Stimulated activated CD8-positive, alpha-beta memory T cell treated with anti-CD3 and anti-CD28 coated beads, Interleukin-12 subunit alpha, Interleukin-12 subunit beta, amount 100 ng/mL, for 24 hours (primary cell): Measurements from ENCODE around the gene ENOSF1.

Source experiments
- DNase-seq: peaks from one replicate; pipeline ENCODE4 v3.0.0-alpha.2; 2020; ENCODE audit errors: extremely low read depth

ENOSF1 gene

DNA sequence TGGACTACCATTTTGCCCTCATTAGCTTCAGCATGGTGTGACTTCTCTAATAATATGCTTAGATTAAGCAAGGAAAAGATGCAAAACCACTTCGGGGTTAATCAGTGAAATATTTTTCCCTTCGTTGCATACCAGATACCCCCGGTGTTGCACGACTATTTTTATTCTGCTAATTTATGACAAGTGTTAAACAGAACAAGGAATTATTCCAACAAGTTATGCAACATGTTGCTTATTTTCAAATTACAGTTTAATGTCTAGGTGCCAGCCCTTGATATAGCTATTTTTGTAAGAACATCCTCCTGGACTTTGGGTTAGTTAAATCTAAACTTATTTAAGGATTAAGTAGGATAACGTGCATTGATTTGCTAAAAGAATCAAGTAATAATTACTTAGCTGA lies 38.7 kb downstream of the ENOSF1 start:
- no peak for DNase-seq

DNA sequence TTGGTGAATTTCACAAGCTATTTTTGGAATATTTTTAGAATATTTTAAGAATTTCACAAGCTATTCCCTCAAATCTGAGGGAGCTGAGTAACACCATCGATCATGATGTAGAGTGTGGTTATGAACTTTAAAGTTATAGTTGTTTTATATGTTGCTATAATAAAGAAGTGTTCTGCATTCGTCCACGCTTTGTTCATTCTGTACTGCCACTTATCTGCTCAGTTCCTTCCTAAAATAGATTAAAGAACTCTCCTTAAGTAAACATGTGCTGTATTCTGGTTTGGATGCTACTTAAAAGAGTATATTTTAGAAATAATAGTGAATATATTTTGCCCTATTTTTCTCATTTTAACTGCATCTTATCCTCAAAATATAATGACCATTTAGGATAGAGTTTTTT lies 39.1 kb downstream of the ENOSF1 start:
- no peak for DNase-seq

DNA sequence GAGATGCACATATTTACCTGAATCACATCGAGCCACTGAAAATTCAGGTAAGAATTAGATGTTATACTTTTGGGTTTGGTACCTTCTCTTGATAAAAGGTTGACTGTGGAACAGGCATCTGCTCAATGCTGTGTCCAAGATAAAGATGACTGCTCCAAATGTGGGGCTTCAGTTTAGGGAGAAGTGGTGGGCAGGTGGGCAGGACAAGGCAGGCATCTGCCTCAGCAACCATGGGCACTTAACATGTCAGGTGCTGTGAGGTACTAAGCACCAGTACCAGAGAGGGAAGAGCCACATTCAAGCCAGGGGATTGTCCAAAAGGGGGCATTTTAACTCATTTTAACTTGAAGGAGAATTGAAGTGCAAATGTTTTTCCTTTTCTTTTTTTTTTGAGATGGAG lies 41.0 kb downstream of the ENOSF1 start:
- DNase-seq: no peak

DNA sequence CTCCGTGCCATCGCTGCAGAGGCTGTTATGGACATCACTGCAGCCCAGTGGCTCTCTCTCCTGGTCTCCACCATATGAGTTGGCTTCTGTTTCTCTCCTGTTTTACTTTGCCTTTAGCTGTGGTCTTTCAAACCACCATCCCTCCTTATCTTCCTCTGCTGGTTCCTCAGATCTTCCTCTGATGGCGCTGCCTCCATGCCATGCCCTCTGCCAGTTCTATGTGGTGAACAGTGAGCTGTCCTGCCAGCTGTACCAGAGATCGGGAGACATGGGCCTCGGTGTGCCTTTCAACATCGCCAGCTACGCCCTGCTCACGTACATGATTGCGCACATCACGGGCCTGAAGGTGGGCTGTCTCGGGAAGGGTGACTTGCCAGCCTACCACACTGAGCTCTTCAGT lies 41.9 kb downstream of the ENOSF1 start:
- DNase-seq: no peak

DNA sequence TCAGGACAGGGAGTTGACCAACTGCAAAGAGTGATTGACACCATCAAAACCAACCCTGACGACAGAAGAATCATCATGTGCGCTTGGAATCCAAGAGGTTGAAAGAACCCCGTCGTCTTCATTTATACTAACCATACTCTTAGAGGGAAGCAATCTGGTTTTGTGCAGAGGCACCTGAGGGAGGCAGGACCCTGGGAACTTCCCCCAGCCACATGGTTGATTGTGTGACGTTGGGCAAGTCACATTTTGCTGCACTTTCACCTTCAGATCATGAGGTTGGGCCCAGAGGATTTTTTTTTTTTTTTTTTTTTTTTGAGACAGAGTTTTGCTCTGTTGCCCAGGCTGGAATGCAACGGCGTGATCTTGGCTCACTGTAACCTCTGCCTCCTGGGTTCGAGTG lies 43.4 kb downstream of the ENOSF1 start:
- no peak for DNase-seq

DNA sequence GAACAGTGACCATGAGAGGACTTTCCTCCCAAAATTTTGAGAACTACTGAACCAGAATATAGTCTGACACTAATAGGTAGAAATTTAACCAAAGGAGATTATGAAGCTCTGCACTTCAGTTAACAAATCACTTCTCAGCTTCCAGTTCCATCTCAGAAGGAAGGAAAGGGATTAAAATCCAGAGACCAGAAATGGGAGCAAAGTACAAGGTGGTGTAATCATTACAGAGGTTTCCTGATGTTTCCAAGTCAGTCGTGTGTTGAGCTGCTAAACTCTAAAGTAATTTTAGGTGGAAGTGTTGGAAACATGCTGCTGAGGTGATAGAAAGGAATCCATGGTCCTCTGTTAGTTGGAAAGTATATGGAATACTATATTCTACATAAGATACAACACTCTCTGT lies 44.2 kb downstream of the ENOSF1 start:
- DNase-seq: no peak

DNA sequence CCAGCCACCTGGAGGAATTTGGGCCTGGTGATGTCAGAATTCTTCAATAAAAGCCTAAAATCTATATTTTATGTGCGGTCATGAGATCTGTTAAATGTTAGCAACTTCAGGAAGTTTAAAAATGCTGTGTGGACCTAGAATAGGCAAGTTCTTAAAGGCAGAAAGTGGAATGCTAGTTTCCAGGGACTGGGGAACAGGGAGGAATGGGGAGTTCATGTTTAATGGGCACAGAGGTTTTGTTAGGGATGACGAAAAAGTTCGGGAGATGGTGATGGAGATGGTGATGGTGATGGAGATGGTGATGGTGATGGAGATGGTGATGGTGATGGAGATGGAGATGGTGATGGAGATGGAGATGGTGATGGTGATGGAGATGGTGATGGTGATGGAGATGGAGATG lies 45.8 kb downstream of the ENOSF1 start:
- DNase-seq: no peak

DNA sequence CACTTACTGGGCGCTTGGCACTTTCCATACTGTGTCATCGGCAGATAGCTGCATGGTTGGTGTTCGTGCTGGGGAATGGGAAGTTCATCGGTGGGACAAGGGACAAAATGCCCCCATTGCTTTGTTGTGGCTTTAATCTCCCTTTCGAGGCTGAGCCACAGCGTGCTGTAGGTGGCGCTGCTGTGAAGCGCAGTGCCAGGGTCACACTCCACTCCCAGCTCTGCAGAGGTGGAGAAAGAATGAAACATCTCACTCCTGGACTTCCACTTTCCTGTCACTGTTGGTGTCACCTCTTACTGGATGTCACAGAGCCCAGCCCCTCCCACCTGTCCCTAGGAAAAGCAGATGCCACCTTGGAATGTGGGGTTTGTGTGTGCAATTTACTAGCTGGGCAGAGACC lies 46.3 kb downstream of the ENOSF1 start:
- DNase-seq: no peak

DNA sequence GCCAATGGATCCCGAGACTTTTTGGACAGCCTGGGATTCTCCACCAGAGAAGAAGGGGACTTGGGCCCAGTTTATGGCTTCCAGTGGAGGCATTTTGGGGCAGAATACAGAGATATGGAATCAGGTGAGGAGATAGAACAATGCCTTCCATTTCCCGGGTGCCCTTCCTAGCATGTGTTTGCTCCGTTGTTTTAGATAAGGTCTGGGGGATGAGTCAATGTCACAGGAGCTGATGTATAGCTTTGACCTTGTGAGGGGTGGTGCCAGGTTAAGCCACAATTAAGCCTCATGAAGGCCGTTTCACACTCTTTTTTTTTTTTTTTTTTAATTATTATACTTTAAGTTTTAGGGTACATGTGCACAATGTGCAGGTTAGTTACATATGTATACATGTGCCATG lies 50.2 kb downstream of the ENOSF1 start:
- DNase-seq: no peak

DNA sequence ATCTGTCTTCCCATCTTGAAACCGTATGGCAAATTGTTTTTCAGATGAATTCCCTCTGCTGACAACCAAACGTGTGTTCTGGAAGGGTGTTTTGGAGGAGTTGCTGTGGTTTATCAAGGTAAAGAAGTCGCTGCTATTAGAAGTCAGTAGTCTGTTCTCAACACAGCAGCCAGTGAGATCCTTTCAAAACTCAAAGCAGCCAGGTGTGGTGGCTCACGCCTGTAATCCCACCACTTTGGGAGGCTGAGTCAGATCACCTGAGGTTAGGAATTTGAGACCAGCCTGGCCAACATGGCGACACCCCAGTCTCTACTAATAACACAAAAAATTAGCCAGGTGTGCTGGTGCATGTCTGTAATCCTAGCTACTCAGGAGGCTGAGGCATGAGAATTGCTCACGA lies 52.8 kb downstream of the ENOSF1 start:
- no peak for DNase-seq

DNA sequence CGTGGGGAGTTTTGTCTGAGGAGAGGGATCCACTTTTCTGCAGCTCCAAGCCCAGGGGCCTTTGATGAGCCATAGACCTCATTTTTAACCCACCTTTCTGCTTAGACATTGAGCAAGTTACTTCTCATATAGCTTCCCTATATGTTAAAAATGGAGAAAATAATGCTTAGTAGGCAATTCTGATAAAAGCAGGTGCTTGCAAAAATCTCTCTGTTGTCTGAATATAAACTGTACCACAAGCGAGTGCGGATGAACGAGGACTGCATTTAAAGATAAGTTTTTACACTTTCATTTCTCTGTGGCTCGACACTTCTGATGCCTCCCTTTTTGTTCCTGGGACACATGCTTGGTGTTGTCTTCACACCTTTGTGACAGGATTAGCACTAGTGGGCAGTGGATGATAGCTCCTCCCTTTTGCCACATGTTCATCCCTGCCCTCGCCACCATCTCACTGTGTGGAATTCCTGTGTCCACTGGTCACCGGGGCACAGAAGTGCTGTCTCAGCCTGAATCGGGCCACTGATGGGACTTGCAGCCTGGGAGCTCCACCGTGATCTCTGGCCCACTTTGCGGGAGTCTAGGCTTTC lies 53.4 kb downstream of the ENOSF1 start:
- DNase-seq: no peak

DNA sequence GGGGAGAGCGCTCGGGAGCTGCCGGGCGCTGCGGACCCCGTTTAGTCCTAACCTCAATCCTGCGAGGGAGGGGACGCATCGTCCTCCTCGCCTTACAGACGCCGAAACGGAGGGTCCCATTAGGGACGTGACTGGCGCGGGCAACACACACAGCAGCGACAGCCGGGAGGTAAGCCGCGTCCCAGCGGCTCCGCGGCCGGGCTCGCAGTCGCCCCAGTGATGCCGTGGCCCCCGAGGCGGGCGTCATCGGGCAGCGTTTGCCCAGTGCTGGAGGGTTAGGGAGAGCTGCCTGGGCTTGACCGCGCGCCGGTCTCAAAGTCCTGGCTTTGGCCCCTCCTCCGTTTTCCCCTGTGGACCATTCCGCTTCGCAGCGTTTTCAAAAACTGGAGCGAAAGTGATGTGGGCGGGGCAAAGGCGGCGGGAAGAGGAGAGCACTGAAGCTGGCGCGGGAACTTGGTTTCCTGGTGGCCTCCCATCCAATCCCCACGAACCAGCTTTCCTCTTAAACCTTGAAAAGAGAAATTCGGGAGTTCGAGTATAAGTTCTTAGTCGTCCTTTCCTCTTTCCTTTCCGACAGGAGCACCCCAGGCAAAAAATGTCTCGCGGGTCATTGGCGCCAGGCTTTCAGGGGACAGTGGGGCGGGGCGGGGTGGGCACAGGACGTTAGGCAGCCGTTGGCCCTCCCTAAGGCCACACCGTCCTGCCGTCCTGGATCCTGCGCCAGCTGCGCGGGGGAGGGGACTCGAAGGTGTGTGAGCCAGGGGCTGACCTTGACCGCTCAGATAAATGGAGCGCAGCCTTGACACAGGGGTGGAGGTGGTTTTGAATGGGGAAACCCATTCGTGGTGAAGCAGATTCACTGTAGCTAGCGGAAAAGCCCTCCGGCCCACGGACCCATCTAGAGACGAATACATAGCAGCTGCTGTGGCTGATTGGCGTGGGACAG lies 54.2 kb downstream of the ENOSF1 start:
- DNase-seq: no peak

DNA sequence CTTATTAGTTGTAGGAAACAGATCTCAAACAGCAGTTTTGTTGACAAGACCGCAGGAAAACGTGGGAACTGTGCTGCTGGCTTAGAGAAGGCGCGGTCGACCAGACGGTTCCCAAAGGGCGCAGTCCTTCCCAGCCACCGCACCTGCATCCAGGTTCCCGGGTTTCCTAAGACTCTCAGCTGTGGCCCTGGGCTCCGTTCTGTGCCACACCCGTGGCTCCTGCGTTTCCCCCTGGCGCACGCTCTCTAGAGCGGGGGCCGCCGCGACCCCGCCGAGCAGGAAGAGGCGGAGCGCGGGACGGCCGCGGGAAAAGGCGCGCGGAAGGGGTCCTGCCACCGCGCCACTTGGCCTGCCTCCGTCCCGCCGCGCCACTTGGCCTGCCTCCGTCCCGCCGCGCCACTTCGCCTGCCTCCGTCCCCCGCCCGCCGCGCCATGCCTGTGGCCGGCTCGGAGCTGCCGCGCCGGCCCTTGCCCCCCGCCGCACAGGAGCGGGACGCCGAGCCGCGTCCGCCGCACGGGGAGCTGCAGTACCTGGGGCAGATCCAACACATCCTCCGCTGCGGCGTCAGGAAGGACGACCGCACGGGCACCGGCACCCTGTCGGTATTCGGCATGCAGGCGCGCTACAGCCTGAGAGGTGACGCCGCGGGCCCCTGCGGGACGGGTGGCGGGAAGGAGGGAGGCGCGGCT lies 55.0 kb downstream of the ENOSF1 start, which contains the start of gene TYMS:
Gene TYMS, plus strand, starts transcription at position 343 of the 690 bp plus-strand sequence. Its CDS starts 90 bp downstream, at position 433.
- DNase-seq: no peak

DNA sequence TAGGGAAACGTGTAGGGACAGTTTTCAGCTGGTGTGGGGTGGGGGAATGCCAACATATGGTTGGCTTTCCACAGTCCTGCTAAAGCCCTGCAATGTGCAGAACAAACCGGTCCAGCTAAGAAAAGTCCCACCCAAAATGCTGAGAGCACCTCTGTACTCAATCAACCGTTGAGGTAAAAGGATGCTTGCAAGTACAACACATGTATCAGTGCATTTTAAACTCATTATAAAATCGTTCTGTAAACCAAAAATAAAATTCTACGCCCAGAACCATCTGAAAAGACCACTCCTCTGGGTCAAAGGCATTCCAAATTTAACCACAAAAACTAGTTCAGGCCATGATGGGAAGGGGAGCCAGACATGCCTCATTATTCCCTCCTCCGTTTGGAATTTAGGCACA lies 57.0 kb downstream of the ENOSF1 start:
- DNase-seq: no peak

DNA sequence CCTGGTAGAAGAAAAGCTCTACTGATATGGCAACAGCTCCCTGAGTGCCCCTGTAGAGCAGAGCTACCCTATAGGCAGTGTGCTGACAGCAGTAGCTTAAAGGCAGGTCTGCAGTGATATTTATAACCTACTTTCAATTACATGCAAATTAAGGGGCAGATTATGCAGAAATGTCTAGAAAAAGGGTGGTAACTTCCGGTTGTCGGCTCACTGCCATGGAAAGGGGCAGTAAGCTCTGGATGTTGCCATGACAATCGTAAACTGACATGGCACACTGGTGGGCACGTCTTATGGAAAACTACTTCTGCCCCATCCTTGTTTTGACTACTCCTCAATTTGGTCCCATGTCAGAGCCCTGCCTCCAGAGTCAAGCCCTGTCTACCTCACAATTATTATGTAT lies 57.8 kb downstream of the ENOSF1 start:
- no peak for DNase-seq

DNA sequence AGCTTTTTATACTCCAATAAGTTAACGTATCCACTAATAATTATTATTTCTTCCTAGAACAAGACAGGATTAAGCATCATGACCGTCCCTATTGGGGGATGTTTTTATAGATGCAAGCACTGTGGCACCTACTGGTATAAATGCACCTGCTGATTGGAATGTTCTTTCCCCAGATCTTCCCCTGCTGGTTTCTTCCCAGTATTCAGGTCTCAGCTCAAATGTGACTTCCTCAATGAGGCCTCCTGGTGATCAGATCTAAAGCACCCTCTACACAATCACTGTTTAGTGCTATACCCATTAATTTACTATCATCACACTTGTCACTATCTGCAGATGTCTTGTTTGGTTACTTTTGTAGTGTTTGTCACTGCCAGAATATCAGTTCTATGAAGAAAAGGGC lies 58.9 kb downstream of the ENOSF1 start:
- no peak for DNase-seq

DNA sequence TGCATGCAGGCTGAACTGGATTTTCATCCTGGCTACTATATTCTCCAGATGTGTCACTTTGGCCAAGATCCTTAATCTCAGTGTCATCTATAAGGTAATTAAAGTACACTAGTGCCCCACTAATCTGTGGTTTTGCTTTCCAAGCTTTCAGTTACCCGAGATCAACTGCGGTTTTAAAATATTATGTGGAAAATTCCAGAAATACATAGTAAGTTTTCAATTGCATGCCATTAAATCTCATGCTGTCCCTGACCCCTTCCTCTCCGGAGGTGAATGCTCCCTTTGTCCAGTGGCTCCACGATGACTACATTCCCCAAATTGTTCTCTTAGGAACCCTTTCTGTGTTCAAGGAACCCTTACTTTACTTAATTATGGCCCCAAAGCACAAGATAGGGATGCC lies 60.3 kb downstream of the ENOSF1 start:
- DNase-seq: no peak

DNA sequence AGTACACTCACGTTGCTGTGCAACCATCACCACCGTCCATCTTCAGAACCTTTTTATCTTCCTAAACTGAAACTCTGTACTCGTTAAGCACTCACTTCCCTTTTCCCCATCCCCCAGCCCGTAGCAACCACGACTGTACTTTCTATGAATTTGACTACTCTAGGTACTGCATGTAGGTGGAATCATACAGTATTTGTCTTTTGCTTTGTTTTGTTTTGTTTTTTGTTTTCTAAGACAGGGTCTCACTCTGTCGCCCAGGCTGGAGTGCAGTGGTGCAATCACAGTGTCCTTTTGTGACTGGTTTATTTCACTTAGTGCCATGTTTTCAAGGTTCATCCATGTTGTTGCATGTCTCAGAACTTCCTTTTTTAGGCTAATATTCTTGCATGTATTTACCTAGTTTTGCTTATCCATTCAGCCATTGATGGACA lies 62.0 kb downstream of the ENOSF1 start:
- no peak for DNase-seq

DNA sequence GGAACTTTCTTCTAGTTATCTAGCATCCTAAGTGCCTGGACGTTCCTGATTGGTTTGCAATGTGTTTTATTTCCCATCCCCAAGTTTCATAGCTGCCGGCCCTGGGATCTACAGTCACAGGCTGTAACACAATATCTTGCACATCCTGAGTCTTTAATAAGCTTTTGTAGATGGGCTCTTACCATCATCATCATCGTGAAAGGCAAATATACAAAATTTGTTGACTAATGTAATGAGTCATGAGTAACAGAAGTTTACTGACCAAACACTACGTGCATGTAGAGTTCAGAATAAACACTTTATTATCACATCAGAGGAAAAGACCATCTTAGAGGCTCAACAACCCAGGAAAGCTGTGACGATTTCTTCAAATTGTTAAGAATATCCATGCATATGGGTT lies 63.1 kb downstream of the ENOSF1 start:
- DNase-seq: no peak

DNA sequence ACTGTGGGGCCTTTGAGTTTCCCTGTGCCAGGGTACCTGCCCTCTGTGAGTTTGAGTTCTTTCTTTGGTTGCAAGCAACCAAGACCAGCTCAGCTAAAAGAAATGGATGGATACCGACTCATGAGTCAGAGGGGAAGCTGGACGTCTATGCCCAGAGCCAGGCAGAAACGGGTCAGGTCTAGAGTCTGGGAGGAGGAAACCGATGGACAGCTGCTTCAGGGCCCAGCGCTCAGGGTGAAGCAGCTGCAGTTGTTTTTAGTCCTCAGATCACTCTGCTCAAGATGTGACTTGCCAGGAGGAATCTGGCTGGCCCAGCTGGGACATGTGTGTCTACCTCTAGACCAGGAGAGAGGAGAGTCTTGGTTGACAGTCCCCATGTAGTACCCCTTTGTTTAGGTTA lies 65.1 kb downstream of the ENOSF1 start:
- DNase-seq: no peak

DNA sequence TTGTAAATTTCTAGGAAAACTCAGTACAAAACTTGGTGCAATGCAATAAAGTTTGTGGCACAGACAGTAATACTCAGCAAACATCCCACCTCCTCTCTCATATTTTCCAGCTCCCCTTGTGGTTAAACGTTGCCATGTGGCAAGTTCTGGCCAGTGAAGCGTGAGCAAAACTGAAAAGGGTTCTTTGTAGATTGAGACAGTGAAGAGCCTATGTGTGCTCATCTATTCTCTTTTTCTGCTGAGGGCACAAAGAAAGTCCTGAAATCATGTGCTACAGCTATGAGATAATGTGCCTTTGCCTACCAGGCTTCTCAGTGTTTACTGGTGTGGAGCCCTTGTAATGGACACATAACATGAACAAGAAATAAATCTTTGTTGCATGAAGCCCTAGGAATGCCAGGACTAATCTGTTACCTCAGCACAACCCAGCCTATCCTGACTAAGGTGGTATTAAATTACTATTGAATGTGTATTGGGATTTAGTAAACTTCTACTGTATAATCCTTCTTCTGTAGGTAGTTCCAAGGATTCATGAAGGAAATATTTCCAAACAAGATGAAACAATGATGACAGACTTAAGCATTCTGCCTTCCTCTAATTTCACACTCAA lies 67.9 kb downstream of the ENOSF1 start:
- no peak for DNase-seq

DNA sequence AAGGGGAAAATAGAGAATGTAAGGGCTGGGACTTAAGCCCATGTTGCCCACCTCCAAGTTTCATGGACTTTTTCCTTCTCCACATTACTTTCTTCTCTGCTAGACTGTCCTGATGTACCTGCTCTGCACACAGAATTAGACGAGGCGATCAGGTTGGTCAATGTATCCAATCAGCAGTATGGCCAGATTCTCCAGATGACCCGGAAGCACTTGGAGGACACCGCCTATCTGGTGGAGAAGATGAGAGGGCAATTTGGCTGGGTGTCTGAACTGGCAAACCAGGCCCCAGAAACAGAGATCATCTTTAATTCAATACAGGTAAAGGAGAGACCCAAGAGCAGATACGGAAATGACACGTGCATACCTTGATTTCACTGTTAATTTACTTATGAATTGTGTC lies 71.2 kb downstream of the ENOSF1 start:
- DNase-seq: no peak
